Naive thymus-derived CD4-positive, alpha-beta T cell (primary cell): ENCODE results near the gene SLC35F1. TPM values are rescaled to one million over a fixed set of nuclear protein-coding genes. Genes with fewer than 3 reads are reported as not detected.

Experiments used
- ATAC-seq: fragments of 150-1000 bp; cut with Tn5 transposase; 2 replicates; pipeline ENCODE4 v1.10.0; 2021; ENCODE audit warnings: mild to moderate bottlenecking, moderate library complexity
- CTCF ChIA-PET: fragments of 350-600 bp; sonication (Branson Sonifier 250); formaldehyde crosslinking; loops from one replicate; lab custom pipeline; 2021; ENCODE audit warnings: antibody characterized with exemption; lab: Charles Lee
- POLR2A ChIA-PET: fragments of 350-600 bp; sonication (Branson Sonifier 250); formaldehyde crosslinking; loops from one replicate; lab custom pipeline; 2021; ENCODE audit warnings: antibody characterized with exemption, inconsistent platforms; lab: Charles Lee
- DNase-seq, 9 donors: peaks; one replicate each; pipeline versions ENCODE4 v3.0.0 to v3.0.0-alpha.2; 2020 to 2022; ENCODE audit warnings: mixed read lengths in 1 of 9
- H3K27ac ChIP-seq: one replicate; pipeline ENCODE4 v1.7.0; 2013; ENCODE audit warnings: mild to moderate bottlenecking, low read depth, low read length, moderate library complexity
- H3K27me3 ChIP-seq, 2 donors: one replicate each; pipeline ENCODE4 v1.7.0; 2013; ENCODE audit warnings: low read length in 2 of 2, mild to moderate bottlenecking in 2 of 2, moderate library complexity in 2 of 2; ENCODE audit not compliant: control insufficient read depth in 2 of 2, insufficient read depth in 2 of 2
- H3K36me3 ChIP-seq, 3 experiments: 1 replicate in 2 of 3; 2 replicates in 1 of 3; pipeline ENCODE4 v1.7.0; 2013; ENCODE audit warnings: low read length in 3 of 3, mild to moderate bottlenecking in 3 of 3, moderate library complexity in 1 of 3; ENCODE audit not compliant: insufficient read depth in 3 of 3, control insufficient read depth in 2 of 3
- H3K4me1 ChIP-seq, 2 donors: one replicate each; pipeline ENCODE4 v1.7.0; 2013; ENCODE audit warnings: low read length in 2 of 2, mild to moderate bottlenecking in 2 of 2, moderate library complexity in 1 of 2; ENCODE audit not compliant: control insufficient read depth in 2 of 2, insufficient read depth in 2 of 2
- H3K4me3 ChIP-seq: 2 replicates; pipeline ENCODE4 v1.7.0; 2013; ENCODE audit warnings: mild to moderate bottlenecking, low read length
- H3K9me3 ChIP-seq, 3 experiments: 1 replicate in 2 of 3; 2 replicates in 1 of 3; pipeline ENCODE4 v1.7.0; 2013; ENCODE audit warnings: low read length in 3 of 3; ENCODE audit not compliant: control insufficient read depth in 2 of 3
- H3K27ac Mint-ChIP-seq, 9 donors: one replicate each; pipeline ENCODE4 v1.8.0; 2020 to 2022; ENCODE audit warnings: mixed read lengths in 9 of 9, mild to moderate bottlenecking in 8 of 9, moderate library complexity in 5 of 9, inconsistent platforms in 2 of 9
- H3K27me3 Mint-ChIP-seq, 5 donors: one replicate each; pipeline ENCODE4 v1.8.0; 2021 to 2022; ENCODE audit warnings: mixed read lengths in 5 of 5, mild to moderate bottlenecking in 1 of 5
- H3K36me3 Mint-ChIP-seq, 5 donors: one replicate each; pipeline ENCODE4 v1.8.0; 2020 to 2022; ENCODE audit warnings: mixed read lengths in 5 of 5, mild to moderate bottlenecking in 3 of 5, inconsistent platforms in 1 of 5
- H3K4me1 Mint-ChIP-seq, 7 donors: one replicate each; pipeline ENCODE4 v1.8.0; 2020 to 2022; ENCODE audit warnings: mixed read lengths in 7 of 7, mild to moderate bottlenecking in 3 of 7, inconsistent platforms in 1 of 7
- H3K4me3 Mint-ChIP-seq, 10 donors: one replicate each; pipeline ENCODE4 v1.8.0; 2020 to 2022; ENCODE audit warnings: mild to moderate bottlenecking in 10 of 10, mixed read lengths in 10 of 10, moderate library complexity in 6 of 10, inconsistent platforms in 2 of 10
- H3K9me3 Mint-ChIP-seq, 11 donors: one replicate each; pipeline ENCODE4 v1.8.0; 2020 to 2022; ENCODE audit warnings: mixed read lengths in 11 of 11, mild to moderate bottlenecking in 4 of 11, inconsistent platforms in 1 of 11, moderate library complexity in 1 of 11
- intact Hi-C, 2 donors: fragments of 100-400 bp; cut with micrococcal nuclease; formaldehyde crosslinking; loops; one replicate each; pipeline ENCODE4 v1.15.1; 2023
- polyA plus RNA-seq, 2 donors: library from polyadenylated mRNA; unstranded; fragments of 300-500 nt; fragmentation: Illumina TruSeq; gene quantifications; one replicate each; pipeline ENCODE4 v1.2.3, GENCODE V29; 2021
- total RNA-seq, 6 experiments: library from RNA in 5 of 6; stranded (reverse) in 5 of 6; gene quantifications; 1 replicate in 5 of 6; 2 replicates in 1 of 6; pipeline ENCODE4 v1.2.3 and lab custom pipeline; 2021 to 2026

The SLC35F1 gene
- total and polyA plus RNA-seq, 7 experiments from 2014 or later: not detected

DNA sequence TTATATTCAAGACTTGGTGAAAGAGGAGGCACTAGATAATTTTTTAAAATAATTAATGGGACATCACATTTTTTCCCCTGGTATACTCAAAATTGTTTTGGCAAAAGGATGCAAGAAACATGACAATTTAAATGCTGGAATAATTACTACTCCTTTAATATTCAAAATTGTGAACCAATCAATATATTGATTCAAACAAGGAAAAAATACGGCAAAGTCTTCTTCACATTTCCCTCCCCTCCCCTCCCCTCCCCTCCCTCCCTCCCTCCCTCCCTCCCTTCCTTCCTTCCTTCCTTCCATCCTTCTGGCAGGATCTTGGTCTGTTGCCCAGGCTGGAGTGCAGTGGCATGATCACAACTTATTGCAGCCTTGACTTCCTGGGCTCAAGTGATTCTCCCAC lies 4.1 kb downstream of the SLC35F1 start:
- no peak for ATAC-seq
- peaks cover 34 to 51% (median 49%) of the 10 kb centered on the region in 5 donors for H3K27me3 Mint-ChIP-seq
- intact Hi-C loops: no loop called here

DNA sequence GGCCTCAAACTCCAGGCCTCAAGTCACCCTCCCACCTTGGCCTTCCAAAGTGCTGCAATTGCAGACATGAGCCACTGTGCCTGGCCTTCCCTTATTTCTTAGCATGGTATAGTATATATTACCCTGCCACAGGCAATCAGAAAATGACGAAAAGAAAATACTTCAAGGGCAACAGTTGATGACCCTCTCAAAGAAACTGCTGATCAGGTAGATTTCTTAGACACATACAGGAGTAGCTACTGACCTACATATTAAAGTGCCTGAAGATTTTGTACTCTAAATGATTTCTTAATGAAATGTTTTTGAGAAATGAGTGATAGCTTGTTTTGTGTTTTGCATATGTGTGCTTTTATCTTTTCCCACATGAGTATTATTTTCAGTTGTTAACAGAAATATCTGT lies 4.6 kb downstream of the SLC35F1 start:
- Histone ChIP-seq H3K9me3 (no peaks in the 10 kb centered on the region), H3K27ac (no peak overlapping the region), H3K36me3 (no peaks in the 10 kb centered on the region), H3K4me3 (no peak overlapping the region), H3K27me3 (peaks cover 0 to 8% of the 10 kb centered on the region in 2 donors), H3K4me1 (no peaks in the 10 kb centered on the region)
- Mint-ChIP-seq H3K4me3 (no peak overlapping the region), H3K27me3 (peaks cover 29 to 46% (median 45%) of the 10 kb centered on the region in 5 donors), H3K4me1 (peaks cover 0 to 9% (median 6%) of the 10 kb centered on the region in 7 donors), H3K27ac (no peak overlapping the region), H3K9me3 (peaks cover 0 to 8% (median 0%) of the 10 kb centered on the region in 11 donors), H3K36me3 (no peaks in the 10 kb centered on the region)
- CTCF ChIA-PET: no interaction called here
- DNase-seq (no peak), ATAC-seq (no peak)
- POLR2A ChIA-PET: no interaction called here
- intact Hi-C loops: no loop called here

More for the DNA sequence above, 4.1 kb downstream of the SLC35F1 start:
- CTCF ChIA-PET: no interaction called here
- Histone ChIP-seq H3K27ac (no peak overlapping the region), H3K4me3 (no peak overlapping the region), H3K36me3 (no peaks in the 10 kb centered on the region), H3K9me3 (no peaks in the 10 kb centered on the region), H3K27me3 (peaks cover 0 to 8% of the 10 kb centered on the region in 2 donors), H3K4me1 (no peaks in the 10 kb centered on the region)
- POLR2A ChIA-PET: no interaction called here
- Mint-ChIP-seq H3K36me3 (peaks cover 0 to under 1% (median 0%) of the 10 kb centered on the region in 5 donors), H3K27ac (no peak overlapping the region), H3K4me1 (peaks cover 0 to 14% (median 8%) of the 10 kb centered on the region in 7 donors), H3K4me3 (no peak overlapping the region), H3K9me3 (peaks cover 0 to 9% (median 0%) of the 10 kb centered on the region in 11 donors)
- DNase-seq: no peak

DNA sequence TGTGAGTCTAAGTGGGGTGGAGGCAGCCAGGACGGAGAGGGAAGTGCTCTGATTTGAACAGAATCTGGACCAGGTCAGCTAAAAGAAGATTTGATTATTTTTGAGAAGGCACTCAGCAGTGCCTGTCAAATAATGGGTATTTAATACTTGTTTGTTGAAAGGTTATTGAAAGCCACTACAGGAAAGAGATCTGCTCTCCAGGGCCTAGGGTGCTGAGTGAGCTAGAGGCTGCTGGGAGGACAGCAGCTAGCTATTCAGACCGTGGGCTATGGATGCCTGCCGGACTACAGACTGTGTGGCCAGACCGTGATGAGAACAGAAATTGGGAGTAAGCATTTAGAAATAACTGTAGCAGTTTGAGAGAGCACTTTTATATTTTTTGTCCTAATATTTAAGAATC lies 8.8 kb downstream of the SLC35F1 start:
- ATAC-seq (no peak), DNase-seq (no peak)
- Mint-ChIP-seq H3K4me3 (no peak overlapping the region), H3K36me3 (no peaks in the 10 kb centered on the region), H3K27me3 (peaks cover 7 to 24% (median 20%) of the 10 kb centered on the region in 5 donors), H3K9me3 (peaks cover 0 to under 1% (median 0%) of the 10 kb centered on the region in 11 donors), H3K4me1 (no peaks in the 10 kb centered on the region), H3K27ac (no peak overlapping the region)
- ChIA-PET POLR2A (no interaction called here), CTCF (no interaction called here)
- no peaks in the 10 kb centered on the region for H3K9me3 ChIP-seq
- H3K27me3 ChIP-seq: peaks cover 0 to 5% of the 10 kb centered on the region in 2 donors
- intact Hi-C loops: no loop called here
- H3K27ac ChIP-seq: no peak overlapping the region
- H3K4me1 ChIP-seq: no peaks in the 10 kb centered on the region
- H3K36me3 ChIP-seq: no peaks in the 10 kb centered on the region
- no peak overlapping the region for H3K4me3 ChIP-seq

DNA sequence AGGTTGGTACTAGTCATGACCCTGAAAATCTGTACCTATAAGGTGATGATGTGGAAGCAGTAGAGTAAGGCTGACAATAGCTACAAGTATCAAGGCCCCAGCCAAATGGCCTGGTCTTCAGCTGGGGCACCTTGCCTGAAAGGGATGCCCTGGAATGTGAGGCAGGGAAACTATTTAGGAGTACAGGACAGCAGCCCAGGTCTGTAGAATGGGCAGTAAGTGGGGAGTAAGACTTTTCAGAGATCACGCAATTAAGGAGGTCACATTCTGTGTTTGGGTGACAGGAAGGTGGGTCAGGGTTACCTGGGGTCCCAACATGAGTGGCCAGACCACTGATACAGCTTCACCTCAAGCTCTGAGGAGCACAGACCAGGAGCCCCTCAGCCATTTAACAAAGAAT lies 9.4 kb downstream of the SLC35F1 start:
- no peak overlapping the region for H3K27ac ChIP-seq
- H3K4me3 ChIP-seq: no peak overlapping the region
- POLR2A ChIA-PET: no interaction called here
- H3K9me3 ChIP-seq: no peaks in the 10 kb centered on the region
- CTCF ChIA-PET: no interaction called here
- no peaks in the 10 kb centered on the region for H3K36me3 ChIP-seq
- Mint-ChIP-seq H3K4me1 (no peaks in the 10 kb centered on the region), H3K36me3 (no peaks in the 10 kb centered on the region), H3K4me3 (no peak overlapping the region), H3K27ac (no peak overlapping the region), H3K27me3 (peaks cover 12 to 24% (median 21%) of the 10 kb centered on the region in 5 donors), H3K9me3 (no peaks in the 10 kb centered on the region)
- DNase-seq (no peak), ATAC-seq (no peak)
- intact Hi-C loops: no loop called here
- H3K27me3 ChIP-seq: peaks cover 0 to 5% of the 10 kb centered on the region in 2 donors
- no peaks in the 10 kb centered on the region for H3K4me1 ChIP-seq

DNA sequence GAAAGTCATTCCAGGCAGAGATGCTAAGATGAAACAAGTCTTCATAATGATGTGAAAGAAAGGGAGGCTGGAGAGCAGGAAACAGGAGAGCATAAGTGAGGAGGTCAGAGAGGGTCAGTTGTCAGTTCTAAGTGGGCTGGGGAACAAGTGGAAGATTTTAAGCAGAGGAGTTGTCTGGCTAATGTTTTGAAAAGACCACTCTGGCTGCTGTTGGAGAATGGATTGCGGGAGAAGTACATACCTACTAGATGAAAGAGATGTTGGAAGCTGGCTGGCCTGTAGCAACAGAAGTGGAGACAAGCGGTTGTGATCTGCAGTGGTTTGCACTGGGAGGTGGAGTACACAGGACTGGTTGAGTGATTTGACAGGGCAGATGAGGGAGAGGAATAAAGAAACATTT lies 10.1 kb downstream of the SLC35F1 start:
- Mint-ChIP-seq H3K27ac (no peak overlapping the region), H3K4me1 (no peaks in the 10 kb centered on the region), H3K9me3 (no peaks in the 10 kb centered on the region), H3K4me3 (no peak overlapping the region), H3K36me3 (no peaks in the 10 kb centered on the region), H3K27me3 (peaks cover 14 to 23% (median 19%) of the 10 kb centered on the region in 5 donors)
- Histone ChIP-seq H3K36me3 (no peaks in the 10 kb centered on the region), H3K27me3 (peaks cover 0 to 5% of the 10 kb centered on the region in 2 donors), H3K27ac (no peak overlapping the region), H3K4me1 (no peaks in the 10 kb centered on the region), H3K4me3 (no peak overlapping the region), H3K9me3 (no peaks in the 10 kb centered on the region)
- ATAC-seq (no peak), DNase-seq (no peak)
- POLR2A ChIA-PET: no interaction called here
- intact Hi-C loops: no loop called here
- CTCF ChIA-PET: no interaction called here

DNA sequence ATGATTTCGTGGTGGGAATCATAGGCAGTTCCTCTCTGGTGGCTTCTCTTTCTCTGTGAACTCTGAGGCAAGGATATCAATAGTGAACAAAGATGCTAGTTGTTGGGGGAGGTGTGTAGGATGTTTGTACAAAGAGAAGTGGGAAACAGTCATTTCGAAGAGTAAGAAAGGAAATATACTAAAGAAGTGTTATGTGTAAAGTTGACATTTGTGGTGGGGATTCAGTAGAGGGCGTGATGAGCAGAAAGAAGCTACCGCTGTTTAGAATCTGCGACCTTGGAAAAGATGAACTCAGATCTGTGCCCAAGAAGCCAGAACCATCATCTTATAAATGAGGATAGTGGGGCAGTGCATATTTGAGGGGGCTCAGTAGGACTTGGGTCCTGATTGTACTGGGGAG lies 11.4 kb downstream of the SLC35F1 start:
- DNase-seq (no peak), ATAC-seq (no peak)
- Mint-ChIP-seq H3K9me3 (no peaks in the 10 kb centered on the region), H3K27me3 (peaks cover 5 to 19% (median 16%) of the 10 kb centered on the region in 5 donors), H3K36me3 (no peaks in the 10 kb centered on the region), H3K4me1 (no peaks in the 10 kb centered on the region), H3K4me3 (no peak overlapping the region), H3K27ac (no peak overlapping the region)
- ChIA-PET CTCF (no interaction called here), POLR2A (no interaction called here)
- Histone ChIP-seq H3K36me3 (no peaks in the 10 kb centered on the region), H3K9me3 (no peaks in the 10 kb centered on the region), H3K4me1 (no peaks in the 10 kb centered on the region), H3K4me3 (no peak overlapping the region), H3K27me3 (peaks cover 0 to 5% of the 10 kb centered on the region in 2 donors), H3K27ac (no peak overlapping the region)
- intact Hi-C loops: no loop called here

DNA sequence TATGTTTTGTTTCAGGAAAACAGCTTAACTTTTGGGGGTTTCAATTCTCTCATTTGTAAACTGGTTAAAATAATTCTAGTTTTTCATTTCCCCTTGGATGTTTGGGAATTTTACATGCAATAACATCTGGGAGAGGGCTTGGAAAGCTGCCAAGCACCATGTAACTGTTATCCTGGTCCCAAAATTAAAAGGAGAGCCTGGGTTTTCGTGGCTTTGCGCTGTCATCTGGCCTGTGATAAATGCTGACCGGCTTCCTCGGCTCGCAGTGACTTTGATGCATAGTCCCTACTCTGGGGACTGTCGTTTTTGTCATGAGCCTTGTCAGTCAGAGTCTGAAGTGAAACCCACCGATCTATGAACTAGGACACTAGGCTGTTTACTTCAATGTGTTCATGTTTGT lies 12.2 kb downstream of the SLC35F1 start:
- H3K9me3 Mint-ChIP-seq: no peaks in the 10 kb centered on the region
- ChIA-PET POLR2A (no interaction called here), CTCF (no interaction called here)
- H3K27ac ChIP-seq: no peak overlapping the region
- no peaks in the 10 kb centered on the region for H3K4me1 Mint-ChIP-seq
- intact Hi-C loops: no loop called here
- no peak overlapping the region for H3K4me3 ChIP-seq
- peaks cover 0 to 5% of the 10 kb centered on the region in 2 donors for H3K27me3 ChIP-seq
- no peaks in the 10 kb centered on the region for H3K36me3 ChIP-seq
- H3K9me3 ChIP-seq: no peaks in the 10 kb centered on the region
- H3K27ac Mint-ChIP-seq: no peak overlapping the region
- DNase-seq (no peak), ATAC-seq (no peak)
- H3K27me3 Mint-ChIP-seq: peaks cover 5 to 16% (median 14%) of the 10 kb centered on the region in 5 donors
- no peaks in the 10 kb centered on the region for H3K4me1 ChIP-seq
- no peaks in the 10 kb centered on the region for H3K36me3 Mint-ChIP-seq
- H3K4me3 Mint-ChIP-seq: no peak overlapping the region
